Type B pancreatic cell (in vitro differentiated cells): ENCODE results near the gene OPRM1. TPM values are rescaled to one million over a fixed set of nuclear protein-coding genes. Genes with fewer than 3 reads are reported as not detected.

Source experiments
- DNase-seq: peaks from one replicate; pipeline ENCODE4 v3.0.0; 2021; ENCODE audit warnings: mixed read lengths; ENCODE audit not compliant: unreplicated experiment; ENCODE audit errors: extremely low spot score
- H3K27ac Mint-ChIP-seq: 2 replicates; pipeline ENCODE4 v1.8.0; 2021; ENCODE audit warnings: mild to moderate bottlenecking, mixed read lengths
- H3K27me3 Mint-ChIP-seq: 2 replicates; pipeline ENCODE4 v1.8.0; 2021; ENCODE audit warnings: mixed read lengths
- H3K36me3 Mint-ChIP-seq: 2 replicates; pipeline ENCODE4 v1.8.0; 2021; ENCODE audit warnings: mixed read lengths
- H3K4me1 Mint-ChIP-seq: one replicate; pipeline ENCODE4 v1.8.0; 2021; ENCODE audit warnings: mixed read lengths; ENCODE audit not compliant: unreplicated experiment
- H3K4me3 Mint-ChIP-seq: 2 replicates; pipeline ENCODE4 v1.8.0; 2021; ENCODE audit warnings: mild to moderate bottlenecking, mixed read lengths
- H3K9me3 Mint-ChIP-seq: 2 replicates; pipeline ENCODE4 v1.8.0; 2021; ENCODE audit warnings: mixed read lengths
- CTCF ChIP-seq: fragments of 200-600 bp; sonication (generic); conservative IDR thresholded peaks from 2 replicates; pipeline ENCODE4 v1.5.0; 2021; ENCODE audit warnings: antibody characterized with exemption, mild to moderate bottlenecking
- total RNA-seq: library from RNA; stranded (reverse); gene quantifications from 2 replicates; pipeline ENCODE4 v1.2.1, GENCODE V29; 2021; ENCODE audit warnings: low replicate concordance

Gene OPRM1
- total RNA-seq, 1 donor from 2014 or later = not detected

- H3K4me3 Mint-ChIP-seq = no peak overlapping the region
- H3K4me1 Mint-ChIP-seq = no peaks in the 10 kb centered on the region
- peaks cover 5% of the 10 kb centered on the region for H3K9me3 Mint-ChIP-seq
- no peaks in the 10 kb centered on the region for H3K27me3 Mint-ChIP-seq
- no peak for DNase-seq
- H3K27ac Mint-ChIP-seq = no peak overlapping the region
- H3K36me3 Mint-ChIP-seq = no peaks in the 10 kb centered on the region
- TF ChIP-seq CTCF = no peak
These were observed 168.0 kb downstream of the OPRM1 start for GRCh38 chr6:154206996-154207395.

GRCh38 chr6:154209555-154209954 lies 170.5 kb downstream of the OPRM1 start:
- no peak for DNase-seq
- TF ChIP-seq CTCF = no peak
- H3K27ac Mint-ChIP-seq = no peak overlapping the region
- no peaks in the 10 kb centered on the region for H3K27me3 Mint-ChIP-seq
- peaks cover under 1% of the 10 kb centered on the region for H3K9me3 Mint-ChIP-seq
- H3K4me3 Mint-ChIP-seq = no peak overlapping the region
- no peaks in the 10 kb centered on the region for H3K4me1 Mint-ChIP-seq
- no peaks in the 10 kb centered on the region for H3K36me3 Mint-ChIP-seq

- Mint-ChIP-seq H3K27ac (no peak overlapping the region), H3K9me3 (no peaks in the 10 kb centered on the region), H3K4me3 (no peak overlapping the region), H3K27me3 (no peaks in the 10 kb centered on the region), H3K4me1 (no peaks in the 10 kb centered on the region), H3K36me3 (no peaks in the 10 kb centered on the region)
- no peak for TF ChIP-seq CTCF
- DNase-seq = no peak
These were observed 171.6 kb downstream of the OPRM1 start for GRCh38 chr6:154210678-154211077.

- no peaks in the 10 kb centered on the region for H3K36me3 Mint-ChIP-seq
- H3K27ac Mint-ChIP-seq = no peak overlapping the region
- no peaks in the 10 kb centered on the region for H3K9me3 Mint-ChIP-seq
- peaks cover under 1% of the 10 kb centered on the region for H3K27me3 Mint-ChIP-seq
- H3K4me1 Mint-ChIP-seq = peaks cover 9% of the 10 kb centered on the region
- no peak for DNase-seq
- TF ChIP-seq CTCF = no peak
- H3K4me3 Mint-ChIP-seq = no peak overlapping the region
These were observed 174.7 kb downstream of the OPRM1 start for GRCh38 chr6:154213782-154214181.

- peaks cover 6% of the 10 kb centered on the region for H3K27me3 Mint-ChIP-seq
- no peaks in the 10 kb centered on the region for H3K9me3 Mint-ChIP-seq
- TF ChIP-seq CTCF = no peak
- H3K4me3 Mint-ChIP-seq = no peak overlapping the region
- no peak for DNase-seq
- H3K4me1 Mint-ChIP-seq = peaks cover 13% of the 10 kb centered on the region
- H3K36me3 Mint-ChIP-seq = no peaks in the 10 kb centered on the region
- no peak overlapping the region for H3K27ac Mint-ChIP-seq
These were observed 179.3 kb downstream of the OPRM1 start for GRCh38 chr6:154218301-154218700.

- Mint-ChIP-seq H3K4me1 (peaks cover 13% of the 10 kb centered on the region), H3K27ac (no peak overlapping the region), H3K4me3 (no peak overlapping the region), H3K27me3 (peaks cover 6% of the 10 kb centered on the region), H3K9me3 (no peaks in the 10 kb centered on the region), H3K36me3 (no peaks in the 10 kb centered on the region)
- no peak for DNase-seq
- no peak for TF ChIP-seq CTCF
These were observed 179.7 kb downstream of the OPRM1 start for GRCh38 chr6:154218787-154219186.
